Measurements from ENCODE around the gene BEND7.

DNA sequence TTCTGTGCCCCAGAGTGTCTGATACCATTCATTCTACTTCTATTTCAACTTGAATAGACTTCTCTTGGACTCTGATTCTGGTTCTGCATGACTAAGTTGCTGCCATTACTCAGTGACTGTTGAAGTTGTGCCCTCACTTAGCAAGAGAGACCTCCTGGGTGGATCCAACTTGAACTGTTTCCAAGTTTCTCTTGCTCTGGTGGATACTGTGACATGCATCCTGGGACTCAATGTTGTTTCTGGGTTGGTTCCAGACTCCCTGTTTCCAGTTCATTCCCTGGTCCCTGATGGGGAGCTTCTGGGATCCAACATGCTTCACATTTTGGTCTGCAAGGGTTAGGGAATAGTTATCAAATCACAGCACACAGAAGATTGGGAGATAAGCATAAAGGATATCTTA, 31.8 kb upstream of the BEND7 start:
- TF ChIP-seq, protein P1, sequence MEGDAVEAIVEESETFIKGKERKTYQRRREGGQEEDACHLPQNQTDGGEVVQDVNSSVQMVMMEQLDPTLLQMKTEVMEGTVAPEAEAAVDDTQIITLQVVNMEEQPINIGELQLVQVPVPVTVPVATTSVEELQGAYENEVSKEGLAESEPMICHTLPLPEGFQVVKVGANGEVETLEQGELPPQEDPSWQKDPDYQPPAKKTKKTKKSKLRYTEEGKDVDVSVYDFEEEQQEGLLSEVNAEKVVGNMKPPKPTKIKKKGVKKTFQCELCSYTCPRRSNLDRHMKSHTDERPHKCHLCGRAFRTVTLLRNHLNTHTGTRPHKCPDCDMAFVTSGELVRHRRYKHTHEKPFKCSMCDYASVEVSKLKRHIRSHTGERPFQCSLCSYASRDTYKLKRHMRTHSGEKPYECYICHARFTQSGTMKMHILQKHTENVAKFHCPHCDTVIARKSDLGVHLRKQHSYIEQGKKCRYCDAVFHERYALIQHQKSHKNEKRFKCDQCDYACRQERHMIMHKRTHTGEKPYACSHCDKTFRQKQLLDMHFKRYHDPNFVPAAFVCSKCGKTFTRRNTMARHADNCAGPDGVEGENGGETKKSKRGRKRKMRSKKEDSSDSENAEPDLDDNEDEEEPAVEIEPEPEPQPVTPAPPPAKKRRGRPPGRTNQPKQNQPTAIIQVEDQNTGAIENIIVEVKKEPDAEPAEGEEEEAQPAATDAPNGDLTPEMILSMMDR (IDR thresholded peaks at IDR 0.05; ENCODE audit: borderline replicate concordance, extremely low read depth, low read length, poor library complexity, severe bottlenecking), result no peak
- no peak for TF ChIP-seq EZH2 (IDR thresholded peaks at IDR 0.05; ENCODE audit: borderline replicate concordance, low read depth, low read length, severe bottlenecking)
